HG03139 (cell line): ENCODE measurements around the gene CPXM1.
A peak's percentile ranks its signal among the peaks of the same experiment; 100 is the strongest.
"Not testable (repeated sequence)": the region's sequence is repeated elsewhere in the genome, so short reads cannot be mapped to it uniquely, and the experiment has no call there.

Source experiments
- ATAC-seq: cut with Tn5 transposase; IDR thresholded peaks from one replicate; pipeline ENCODE4 v1.9.1; 2021; ENCODE audit not compliant: unreplicated experiment

CPXM1 gene

DNA sequence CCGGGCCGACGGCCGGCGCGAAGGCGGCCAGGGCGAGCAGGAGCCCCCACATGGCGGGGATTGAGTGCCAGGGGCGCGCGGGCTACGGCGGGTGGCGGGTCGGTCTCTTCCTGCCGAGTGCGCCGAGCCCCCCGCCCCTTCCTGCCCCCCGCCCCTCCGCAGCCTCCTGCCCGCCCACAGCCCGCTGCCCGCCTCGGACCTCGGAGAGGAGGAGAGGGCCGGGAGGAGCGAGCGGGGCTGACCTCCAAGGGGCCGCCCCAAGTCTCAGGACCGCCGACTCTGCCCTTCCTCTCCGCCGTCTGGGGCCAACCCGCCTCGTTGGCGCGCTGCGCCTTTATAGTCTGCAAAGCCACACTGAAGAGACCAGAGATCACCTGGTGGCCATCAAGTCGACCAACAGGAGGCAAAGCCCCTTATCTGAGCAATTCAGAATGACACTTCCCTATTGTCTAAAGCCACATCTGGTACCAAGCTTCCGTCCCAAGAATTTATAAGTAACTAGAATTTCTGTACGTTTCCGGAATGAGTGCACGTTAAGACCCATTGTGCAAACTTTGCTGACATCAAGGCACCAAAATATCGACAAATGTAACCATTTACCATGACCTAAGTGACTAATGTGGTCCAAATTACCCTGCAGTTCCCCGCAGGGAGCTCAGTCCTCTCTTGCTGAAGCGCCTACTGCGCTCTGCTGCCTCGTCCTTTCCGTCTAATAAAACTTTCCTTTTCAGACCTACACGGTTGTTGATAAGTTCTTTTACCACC lies at the start of gene CPXM1:
CPXM1 (minus strand) TSS at position 107 of the 765 bp plus-strand sequence; CDS start at position 52, 55 bp downstream.
- ATAC-seq, result peak; percentile 58

DNA sequence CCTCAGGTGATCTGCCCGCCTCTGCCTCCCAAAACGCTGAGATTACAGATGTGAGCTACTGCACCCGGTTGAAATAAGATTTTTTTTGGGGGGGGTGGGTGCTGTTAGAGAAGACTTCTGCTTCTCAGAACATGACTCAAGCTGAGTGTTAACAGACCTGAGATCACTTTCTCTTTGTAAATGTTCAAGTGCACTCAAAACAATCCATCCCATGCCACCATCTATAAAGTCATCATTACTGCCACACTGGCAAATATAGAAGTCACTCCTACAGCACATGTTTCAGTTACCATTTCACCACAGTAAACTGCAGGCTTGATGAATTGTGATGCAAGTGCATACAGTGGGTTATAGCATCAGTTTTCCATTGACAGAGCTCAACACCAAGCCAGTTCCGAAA lies 49.1 kb upstream of the CPXM1 start:
- no peak for ATAC-seq

DNA sequence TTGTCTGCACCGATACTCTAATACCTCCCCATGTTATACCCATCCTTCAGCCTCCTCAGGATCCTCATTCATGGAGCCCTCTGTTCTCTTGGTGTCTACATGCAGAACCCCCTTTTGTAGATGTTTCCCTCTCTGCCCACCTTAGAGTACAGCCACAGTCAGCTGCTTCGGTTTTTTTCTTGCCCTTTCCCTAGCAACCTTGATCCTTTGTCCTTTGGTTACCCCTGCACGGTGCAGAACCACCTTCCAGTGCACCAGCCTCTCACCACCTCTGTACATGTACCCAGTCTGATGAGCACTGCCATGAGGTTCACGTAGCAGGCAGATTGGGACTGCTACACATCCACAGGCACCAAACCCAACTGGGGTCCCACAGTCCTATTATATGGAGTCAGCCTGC lies 47.4 kb upstream of the CPXM1 start:
- ATAC-seq, result no peak

DNA sequence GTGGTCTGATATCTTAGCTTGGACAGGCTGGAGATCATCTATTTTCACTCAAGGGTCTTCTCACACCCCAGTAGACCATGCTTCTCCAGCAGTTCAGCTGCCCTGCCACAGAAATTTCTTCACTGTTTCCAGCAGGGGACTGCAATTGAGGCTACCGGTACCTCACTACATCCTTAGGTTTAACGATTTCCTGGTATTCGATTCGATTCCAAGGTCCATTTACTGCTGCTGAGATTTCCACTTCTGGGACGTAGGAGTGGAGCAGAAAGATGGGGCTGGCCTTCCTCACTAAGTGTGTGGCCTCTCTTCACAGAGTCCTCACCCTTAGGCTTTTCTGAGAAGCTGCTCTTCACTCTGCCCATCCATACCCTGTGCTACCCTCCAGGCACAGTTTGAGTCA lies 46.3 kb upstream of the CPXM1 start:
- ATAC-seq, result no peak

DNA sequence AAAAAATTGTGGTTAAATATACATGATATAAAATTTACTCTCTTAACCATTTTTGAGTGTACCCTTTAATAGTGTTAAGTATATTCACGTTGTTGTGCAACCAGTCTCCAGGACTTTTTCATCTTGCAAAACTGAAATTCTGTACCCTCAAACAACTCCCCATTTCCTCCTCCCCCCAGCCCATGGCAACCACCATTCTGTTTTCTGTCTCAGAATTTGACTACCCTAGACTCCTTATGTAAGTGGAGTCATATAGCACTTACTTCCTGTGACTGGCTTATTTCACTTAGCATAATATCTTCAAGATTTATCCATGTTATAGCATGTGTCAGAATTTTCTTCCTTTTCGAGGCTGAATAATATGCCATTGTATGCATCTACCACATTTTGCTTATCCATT lies 45.2 kb upstream of the CPXM1 start:
- no peak for ATAC-seq

DNA sequence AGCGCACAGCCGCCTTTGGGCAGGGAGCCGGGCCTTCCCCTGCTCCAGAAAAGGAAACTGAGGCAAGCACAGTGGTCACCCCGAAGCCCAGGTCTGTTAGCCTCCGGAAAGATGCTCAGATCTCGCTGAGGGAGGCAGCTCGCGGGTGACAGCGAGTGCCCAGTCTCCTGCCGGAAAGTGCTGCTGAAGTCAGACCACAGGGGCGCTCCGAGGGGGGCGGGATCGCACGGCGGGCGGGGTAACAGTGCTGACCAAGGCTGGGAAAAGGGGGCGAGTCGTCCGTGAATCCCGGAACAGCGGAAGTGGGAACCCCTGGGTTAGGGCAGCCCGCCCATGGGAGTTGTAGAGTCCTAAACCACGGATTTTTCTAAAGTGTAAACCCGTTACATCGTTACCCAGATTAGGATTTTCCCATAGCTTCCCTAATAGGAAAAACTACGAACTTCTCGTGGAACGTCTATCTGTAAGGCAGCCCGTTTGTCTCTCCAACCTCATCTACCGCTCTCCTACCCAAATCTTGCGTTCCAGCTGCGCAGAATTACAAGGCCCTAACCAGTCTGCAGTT lies 40.6 kb upstream of the CPXM1 start:
- ATAC-seq, result peak; percentile 28

DNA sequence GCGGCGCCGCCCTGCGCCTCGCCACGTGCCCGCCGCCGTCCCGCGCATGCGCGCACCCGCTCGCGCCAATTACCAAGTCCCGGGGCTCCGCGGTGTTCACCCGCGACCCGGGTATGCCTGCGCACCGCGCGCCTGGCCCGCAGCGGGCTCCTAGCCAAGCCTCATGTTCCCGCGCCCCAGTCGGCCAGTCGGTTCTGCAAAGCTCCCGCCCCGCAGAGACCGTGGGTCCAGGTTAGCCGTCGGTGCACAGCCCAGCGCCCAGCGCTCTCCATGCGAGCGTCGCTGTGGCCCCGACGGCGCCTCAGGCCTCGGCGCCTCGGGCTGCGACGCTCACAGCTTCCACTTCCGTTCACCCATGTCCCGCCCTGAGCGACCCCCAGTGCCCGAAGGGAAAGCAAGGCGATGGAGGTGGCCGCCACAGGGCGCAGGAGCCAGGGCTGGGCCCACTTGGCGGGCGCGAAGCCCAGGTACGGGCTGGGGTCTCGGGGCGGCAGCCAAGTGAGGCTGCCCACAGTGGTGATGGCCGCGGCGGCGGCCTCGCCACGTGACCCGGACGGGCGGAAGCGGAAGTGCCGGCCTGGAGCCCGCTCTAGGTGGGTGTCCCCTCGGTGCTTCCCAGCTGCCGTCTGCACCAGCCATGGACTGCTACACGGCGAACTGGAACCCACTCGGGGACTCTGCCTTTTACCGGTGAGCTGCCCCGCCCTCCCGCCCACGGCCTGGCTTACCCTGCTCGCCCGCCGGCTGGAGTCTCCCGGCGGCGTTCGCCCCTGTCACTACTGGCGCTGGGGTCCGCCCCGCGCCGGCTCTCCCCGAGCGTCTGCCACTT lies 39.9 kb upstream of the CPXM1 start, which contains the start of the genes PCED1A and VPS16:
PCED1A (minus strand) TSS at position 518 of the 829 bp plus-strand sequence. CDS start 743 bp downstream, outside the sequence.
VPS16 (plus strand) TSS at position 608 of the 829 bp plus-strand sequence; CDS start at position 638, 30 bp downstream.
- ATAC-seq, result peak; percentile 77

DNA sequence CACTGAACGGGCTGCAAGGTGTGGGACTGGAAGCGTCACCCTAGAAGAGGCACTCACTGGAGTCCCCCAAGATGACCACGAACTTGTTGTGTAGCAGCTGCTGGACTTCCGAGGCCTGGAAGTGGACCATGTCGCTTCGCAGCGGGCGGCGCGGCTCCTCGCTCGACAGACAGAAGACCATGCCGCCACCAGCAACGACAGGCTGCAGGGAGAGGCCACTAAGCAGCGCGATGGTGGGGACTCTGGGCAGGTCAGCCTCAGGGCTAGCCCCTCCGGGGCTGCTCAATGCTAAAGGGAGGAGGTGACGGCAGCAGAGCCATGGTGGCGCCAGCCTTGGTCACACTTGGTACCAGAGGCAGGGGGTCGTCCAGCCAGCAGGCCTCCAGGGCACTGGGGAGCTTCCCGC lies 39.3 kb upstream of the CPXM1 start:
- ATAC-seq, result no peak

DNA sequence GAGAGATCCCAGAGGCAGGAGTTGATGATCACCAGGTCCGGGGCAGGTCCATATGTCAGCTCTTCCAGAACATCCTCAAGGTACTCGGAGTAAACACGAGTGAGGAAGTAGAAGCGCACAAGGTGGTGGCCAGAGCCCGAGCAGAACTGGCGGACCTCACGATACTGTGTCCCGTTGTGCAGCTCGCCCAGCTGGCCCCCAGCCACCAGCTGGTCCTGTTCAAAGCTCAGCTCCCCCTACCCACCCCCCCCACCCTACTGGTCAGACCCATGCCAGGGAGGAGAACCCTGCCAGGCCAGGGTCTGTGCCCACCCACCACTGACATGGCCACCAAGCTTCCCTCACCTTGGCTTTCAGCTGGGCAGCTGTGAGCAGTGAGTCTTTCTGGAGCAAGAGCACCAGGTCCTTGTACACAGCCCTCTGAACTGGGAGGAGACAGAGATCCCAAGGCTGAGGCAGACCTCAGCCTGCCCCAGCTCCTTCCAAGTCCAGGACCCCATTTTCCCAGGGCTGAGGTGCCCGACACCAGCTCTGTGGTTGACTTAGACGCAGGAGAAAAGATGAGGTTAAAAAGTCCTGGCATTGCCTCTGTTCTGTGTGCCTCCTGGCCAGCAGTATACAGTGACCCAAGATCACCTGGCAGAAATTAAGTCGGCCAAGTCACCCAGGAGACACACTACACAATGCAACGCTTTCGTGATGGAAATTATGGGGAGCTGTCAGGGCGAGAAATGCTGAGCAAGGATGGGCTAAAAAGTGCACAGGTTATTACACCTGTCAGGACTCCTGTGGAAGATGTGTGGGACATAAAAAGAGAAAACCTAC lies 38.6 kb upstream of the CPXM1 start:
- no peak for ATAC-seq

DNA sequence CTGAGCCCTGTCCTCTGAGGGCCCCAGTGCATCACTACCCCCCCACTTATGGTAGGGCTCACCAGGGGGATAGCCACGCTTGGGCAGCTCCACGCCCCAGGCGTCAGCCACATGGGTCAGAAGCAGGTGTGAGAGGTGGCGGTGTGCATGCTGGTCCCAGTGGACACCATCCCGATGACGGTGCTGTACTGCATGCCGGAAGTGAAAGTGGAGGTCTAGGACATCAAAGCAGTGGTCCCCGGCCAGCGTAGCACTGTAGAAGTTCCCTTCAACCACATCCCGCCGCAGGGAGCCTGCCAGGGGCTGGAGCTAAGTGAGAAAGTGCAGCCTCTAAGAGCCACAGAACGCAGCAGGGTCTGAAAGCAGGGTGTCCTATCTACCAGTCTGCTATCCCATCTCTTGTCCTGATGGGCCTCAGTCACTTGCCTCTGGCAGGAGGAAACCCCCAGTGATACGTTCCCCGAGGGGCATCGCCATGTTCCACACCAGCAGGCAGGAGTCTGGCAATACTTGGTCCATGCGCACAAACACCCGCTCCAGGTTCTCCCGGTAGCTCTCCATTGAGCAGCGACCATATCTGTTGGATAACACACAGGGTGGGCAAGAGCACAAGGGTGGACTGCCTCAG lies 37.9 kb upstream of the CPXM1 start:
- no peak for ATAC-seq

DNA sequence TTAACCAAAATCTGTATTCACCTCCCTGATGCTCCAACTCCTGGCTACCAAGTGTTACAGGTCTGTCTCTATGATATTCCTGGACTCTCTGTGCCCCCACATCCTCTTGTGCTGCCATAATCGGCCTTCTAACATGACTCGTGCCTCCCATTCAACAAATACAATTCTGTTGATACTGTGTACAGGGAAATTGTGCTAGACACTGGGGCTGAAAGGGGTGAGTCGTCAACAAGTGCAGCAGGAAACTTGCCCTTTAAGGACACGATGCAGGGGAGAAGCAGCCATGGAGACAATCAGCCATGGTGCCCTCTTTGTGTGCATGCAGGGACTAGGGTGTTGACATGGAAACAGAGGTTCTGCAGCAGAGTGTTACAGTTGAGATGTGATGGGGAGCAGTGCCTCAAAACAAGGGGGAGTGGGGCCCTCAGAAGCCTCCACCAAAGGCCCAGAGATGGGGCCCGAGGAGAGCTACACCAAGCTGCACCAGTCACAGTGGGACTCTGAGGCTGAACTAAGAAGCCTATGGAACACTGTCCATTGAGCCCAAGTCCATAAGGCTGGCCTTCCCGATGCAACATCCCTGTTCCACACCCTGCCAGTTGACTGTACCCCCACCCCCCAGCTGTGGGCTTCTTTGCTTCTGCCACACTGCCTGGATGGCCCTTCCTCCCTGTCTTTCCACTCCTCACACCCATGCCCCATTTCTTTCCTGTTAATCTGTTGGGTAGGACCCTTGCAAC lies 37.0 kb upstream of the CPXM1 start:
- ATAC-seq, result no peak

DNA sequence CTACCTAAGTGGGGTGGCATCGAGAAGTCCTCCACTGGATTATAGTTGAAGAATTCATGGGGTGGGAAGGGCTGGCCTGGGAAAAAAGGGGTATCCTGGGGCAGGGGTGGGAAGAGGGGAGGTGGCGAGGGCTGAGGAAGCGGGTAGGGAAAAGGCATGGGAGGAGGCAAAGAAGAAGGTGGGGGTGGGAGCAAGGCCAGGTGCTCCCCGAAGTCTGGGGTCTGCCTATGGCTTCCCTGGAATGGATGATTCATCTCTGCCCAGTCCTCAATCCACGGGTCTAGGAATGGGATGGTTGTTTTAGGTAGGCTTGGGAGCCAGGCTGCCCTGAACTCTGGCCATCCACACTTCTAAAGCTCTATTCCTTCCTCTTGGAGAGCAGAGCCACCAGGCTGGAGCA lies 35.6 kb upstream of the CPXM1 start:
- ATAC-seq, result no peak

DNA sequence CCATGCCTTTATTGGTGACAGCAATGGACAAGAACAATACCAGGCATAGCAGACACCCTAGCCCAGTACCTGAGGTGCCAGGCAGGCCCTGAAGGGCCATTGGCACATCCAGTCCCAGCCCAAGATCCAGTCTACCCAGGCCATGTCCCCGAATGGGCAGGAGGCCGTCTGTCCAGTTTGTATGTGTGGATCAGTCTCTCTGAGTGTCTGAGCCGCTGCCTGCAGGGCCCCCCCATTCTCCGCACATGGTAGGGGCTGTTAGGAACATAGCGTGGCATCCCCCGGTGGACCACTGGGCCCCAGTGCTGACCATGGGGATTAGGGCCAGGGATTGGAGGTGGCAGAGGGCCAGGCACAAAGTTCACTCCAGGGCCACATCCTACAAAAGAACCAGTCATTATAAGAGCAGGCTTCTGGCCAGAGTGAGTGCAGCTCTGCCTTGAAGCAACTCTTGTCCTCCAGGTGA lies 34.9 kb upstream of the CPXM1 start:
- no peak for ATAC-seq

DNA sequence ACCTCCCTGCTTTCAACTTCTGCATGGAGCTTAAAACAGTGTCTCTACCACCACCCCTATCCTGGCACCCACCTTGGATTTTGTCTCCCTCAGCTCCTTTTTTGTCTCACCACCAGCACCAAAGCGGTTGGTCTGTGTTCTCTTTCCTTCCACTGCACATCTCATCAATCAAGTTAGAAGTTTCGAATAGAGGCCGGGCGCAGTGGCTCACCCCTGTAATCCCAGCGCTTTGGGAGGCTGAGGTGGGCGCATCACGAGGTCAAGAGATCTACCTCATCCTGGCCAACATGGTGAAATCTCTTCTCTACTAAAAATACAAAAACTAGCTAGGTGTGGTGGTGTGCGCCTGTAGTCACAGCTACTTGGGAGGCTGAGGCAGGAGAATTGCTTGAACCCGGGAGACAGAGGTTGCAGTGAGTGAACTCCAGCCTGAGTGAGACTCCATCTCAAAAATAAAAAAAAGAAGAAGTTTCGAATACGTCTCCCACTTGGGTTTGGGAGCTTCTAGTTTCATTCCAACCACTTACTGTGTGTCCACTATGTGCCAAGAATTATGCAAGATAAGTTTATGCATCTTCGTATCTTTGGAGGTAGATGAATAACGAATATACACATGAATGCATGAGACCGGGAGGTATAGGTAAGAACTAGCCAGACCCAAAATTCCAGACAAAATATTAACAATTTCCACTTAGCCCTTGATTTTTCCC lies 34.1 kb upstream of the CPXM1 start:
- no peak for ATAC-seq

DNA sequence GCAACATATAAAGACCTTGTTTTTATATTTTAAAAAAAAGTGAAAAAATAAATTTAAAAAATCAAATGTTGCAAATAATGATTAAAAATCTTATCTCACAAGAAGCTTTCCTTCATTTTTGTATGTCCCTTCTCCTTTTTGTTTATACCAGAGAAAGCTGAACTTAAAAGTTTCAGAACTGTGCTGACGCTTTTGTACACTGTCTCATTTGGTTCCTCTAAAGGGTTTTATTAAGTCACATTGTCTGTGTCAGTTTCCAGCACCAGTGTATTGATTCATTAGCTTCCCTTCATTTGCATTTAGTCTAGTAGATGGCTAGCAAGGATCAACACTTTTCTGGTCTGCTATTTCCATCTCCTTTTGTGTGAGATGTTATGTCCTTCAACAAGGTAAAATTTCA lies 33.3 kb upstream of the CPXM1 start:
- ATAC-seq, result no peak

DNA sequence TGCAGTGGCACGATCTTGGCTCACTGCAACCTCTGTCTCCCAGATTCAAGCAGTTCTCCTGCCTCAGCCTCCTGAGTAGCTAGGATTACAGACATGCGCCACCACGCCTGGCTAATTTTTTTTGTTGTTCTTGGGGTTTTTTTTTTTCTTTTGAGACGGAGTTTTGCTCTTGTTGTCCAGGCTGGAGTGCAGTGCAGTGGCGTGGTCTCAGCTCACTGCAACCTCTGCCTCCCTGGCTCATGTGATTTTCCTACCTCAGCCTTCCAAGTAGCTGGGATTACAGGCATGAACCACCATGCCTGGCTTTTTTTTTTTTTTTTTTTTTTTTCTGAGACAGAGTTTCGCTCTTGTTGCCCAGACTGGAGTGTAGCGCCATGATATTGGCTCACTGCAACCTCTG lies 30.8 kb upstream of the CPXM1 start:
- not testable (repeated sequence) for ATAC-seq

DNA sequence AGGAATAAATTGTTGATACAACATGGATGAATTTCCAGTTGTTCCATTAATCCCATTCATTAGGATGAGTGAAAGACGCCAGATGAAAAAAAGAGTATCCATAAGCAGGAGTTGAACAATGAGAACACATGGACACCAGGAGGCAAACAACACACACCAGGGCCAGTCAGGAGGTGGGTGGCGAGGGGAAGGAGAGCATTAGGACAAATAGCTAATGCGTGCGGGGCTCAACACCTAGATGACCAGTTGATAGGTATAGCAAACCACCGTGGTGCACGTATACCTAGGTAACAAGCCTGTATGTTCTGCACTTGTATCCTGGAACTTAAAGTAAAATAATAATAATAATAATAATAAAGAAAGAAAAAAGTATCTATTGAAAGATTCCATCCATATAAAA lies 28.9 kb upstream of the CPXM1 start:
- ATAC-seq, result no peak

DNA sequence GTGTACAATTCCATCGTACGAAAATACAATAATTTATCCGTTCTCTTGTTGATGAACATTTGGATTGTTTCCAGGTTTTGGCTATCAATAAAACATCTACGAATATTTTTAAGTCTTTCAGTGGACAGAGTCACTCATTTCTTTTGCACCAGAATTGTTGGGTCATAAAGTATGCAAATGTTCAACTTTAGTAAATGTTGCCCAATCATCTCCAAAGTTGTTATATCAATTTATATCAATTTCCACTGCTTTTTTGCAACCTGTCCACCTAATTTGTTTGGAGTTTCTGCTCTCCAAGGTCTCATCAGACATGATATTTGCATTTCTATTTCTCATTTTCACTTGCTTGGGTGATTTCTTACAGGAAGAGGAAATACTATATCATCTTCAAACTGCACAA lies 26.2 kb upstream of the CPXM1 start:
- ATAC-seq, result no peak

DNA sequence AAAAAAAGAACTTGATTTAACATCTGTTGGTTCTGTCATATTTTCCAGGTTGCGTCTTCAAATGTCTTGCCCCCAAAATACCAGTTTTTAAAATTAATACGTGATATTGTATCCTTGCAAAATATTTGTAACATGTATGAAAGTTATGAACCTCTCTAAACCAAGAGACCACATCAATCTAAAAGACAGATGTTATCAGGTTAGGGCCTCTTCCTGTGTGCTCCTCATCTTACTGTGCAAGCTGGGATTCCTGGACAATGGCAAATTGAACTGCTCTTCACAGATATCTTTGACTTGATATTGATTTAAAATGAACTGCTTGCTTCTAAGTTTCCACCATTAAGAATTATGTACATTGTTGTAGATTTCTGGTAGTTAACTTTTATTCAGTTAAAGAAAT lies 25.3 kb upstream of the CPXM1 start:
- ATAC-seq, result no peak
